DND-41 (cell line): Measurements from ENCODE around the gene UGT1A6.

Experiments
- ATAC-seq: fragments of 200-7000 bp; cut with Tn5 transposase; 3 replicates; pipeline ENCODE4 v1.9.1; 2021; ENCODE audit warnings: low read depth; ENCODE audit not compliant: insufficient read depth
- DNase-seq: peaks from one replicate; pipeline ENCODE4 v3.0.0-alpha.2; 2020
- H2AFZ ChIP-seq: 2 replicates; pipeline ENCODE4 v1.6.0; 2012; ENCODE audit warnings: low read depth, low read length
- H3K27ac ChIP-seq: 2 replicates; pipeline ENCODE4 v1.5.1; 2012; ENCODE audit warnings: low read length, inconsistent platforms
- H3K27me3 ChIP-seq: fragments of 200-600 bp; sonication (generic); 2 replicates; pipeline ENCODE4 v1.6.0; 2012; ENCODE audit warnings: low read length, mild to moderate bottlenecking, inconsistent platforms; ENCODE audit not compliant: insufficient read depth, poor library complexity
- H3K36me3 ChIP-seq: 2 replicates; pipeline ENCODE4 v1.5.1; 2012; ENCODE audit warnings: low read length, inconsistent platforms; ENCODE audit not compliant: insufficient read depth
- H3K4me1 ChIP-seq: 2 replicates; pipeline ENCODE4 v1.5.1; 2012; ENCODE audit warnings: mild to moderate bottlenecking, low read length; ENCODE audit not compliant: insufficient read depth
- H3K4me2 ChIP-seq: 2 replicates; pipeline ENCODE4 v1.6.0; 2012; ENCODE audit warnings: mild to moderate bottlenecking, moderate library complexity, low read length, inconsistent platforms; ENCODE audit not compliant: insufficient read depth
- H3K4me3 ChIP-seq, 2 experiments: fragments of 200-600 bp in 1 of 2; shearing (Covaris generic) in 1 of 2; 2 replicates each; pipeline ENCODE4 v1.5.1; 2012 to 2016; ENCODE audit warnings: inconsistent platforms in 2 of 2, low read length in 2 of 2, mild to moderate bottlenecking in 2 of 2, low read depth in 1 of 2, moderate library complexity in 1 of 2
- H3K79me2 ChIP-seq: 2 replicates; pipeline ENCODE4 v1.6.0; 2012; ENCODE audit warnings: low read length, inconsistent platforms; ENCODE audit not compliant: insufficient read depth
- H3K9ac ChIP-seq: 2 replicates; pipeline ENCODE4 v1.6.0; 2012; ENCODE audit warnings: low read depth, mild to moderate bottlenecking, inconsistent platforms, low read length, moderate library complexity
- H3K9me3 ChIP-seq: 2 replicates; pipeline ENCODE4 v1.5.1; 2012; ENCODE audit warnings: low read length, moderate library complexity, mild to moderate bottlenecking, inconsistent platforms; ENCODE audit not compliant: insufficient read depth, severe bottlenecking
- H4K20me1 ChIP-seq: 2 replicates; pipeline ENCODE4 v1.6.0; 2012; ENCODE audit warnings: low read length; ENCODE audit not compliant: insufficient read depth
- EZH2 ChIP-seq: IDR thresholded peaks from 3 replicates; pipeline ENCODE4 v1.6.1; 2012; ENCODE audit warnings: borderline replicate concordance, low read depth, mild to moderate bottlenecking, moderate library complexity, low read length, inconsistent platforms; ENCODE audit not compliant: severe bottlenecking
- TF ChIP-seq, protein P1 (sequence below): IDR thresholded peaks from 2 replicates; pipeline ENCODE4 v1.5.1; 2012; ENCODE audit warnings: borderline replicate concordance, low read length, moderate library complexity, mild to moderate bottlenecking; ENCODE audit not compliant: poor library complexity, severe bottlenecking; ENCODE audit errors: extremely low read depth

The UGT1A6 gene

GRCh38 chr2:233821196-233821595 is 128.5 kb downstream of the UGT1A6 start:
- DNase-seq (no peak), ATAC-seq (no peak)
- Histone ChIP-seq H4K20me1 (no peaks in the 10 kb centered on the region), H3K9ac (no peak overlapping the region), H3K4me1 (no peaks in the 10 kb centered on the region), H3K4me3 (no peak overlapping the region), H3K79me2 (no peaks in the 10 kb centered on the region), H3K27ac (no peak overlapping the region), H3K27me3 (no peaks in the 10 kb centered on the region), H3K4me2 (no peak overlapping the region), H2AFZ (no peak overlapping the region), H3K36me3 (no peaks in the 10 kb centered on the region), H3K9me3 (no peaks in the 10 kb centered on the region)
- TF ChIP-seq, protein P1, sequence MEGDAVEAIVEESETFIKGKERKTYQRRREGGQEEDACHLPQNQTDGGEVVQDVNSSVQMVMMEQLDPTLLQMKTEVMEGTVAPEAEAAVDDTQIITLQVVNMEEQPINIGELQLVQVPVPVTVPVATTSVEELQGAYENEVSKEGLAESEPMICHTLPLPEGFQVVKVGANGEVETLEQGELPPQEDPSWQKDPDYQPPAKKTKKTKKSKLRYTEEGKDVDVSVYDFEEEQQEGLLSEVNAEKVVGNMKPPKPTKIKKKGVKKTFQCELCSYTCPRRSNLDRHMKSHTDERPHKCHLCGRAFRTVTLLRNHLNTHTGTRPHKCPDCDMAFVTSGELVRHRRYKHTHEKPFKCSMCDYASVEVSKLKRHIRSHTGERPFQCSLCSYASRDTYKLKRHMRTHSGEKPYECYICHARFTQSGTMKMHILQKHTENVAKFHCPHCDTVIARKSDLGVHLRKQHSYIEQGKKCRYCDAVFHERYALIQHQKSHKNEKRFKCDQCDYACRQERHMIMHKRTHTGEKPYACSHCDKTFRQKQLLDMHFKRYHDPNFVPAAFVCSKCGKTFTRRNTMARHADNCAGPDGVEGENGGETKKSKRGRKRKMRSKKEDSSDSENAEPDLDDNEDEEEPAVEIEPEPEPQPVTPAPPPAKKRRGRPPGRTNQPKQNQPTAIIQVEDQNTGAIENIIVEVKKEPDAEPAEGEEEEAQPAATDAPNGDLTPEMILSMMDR: no peak
- no peak for TF ChIP-seq EZH2

GRCh38 chr2:233821709-233822100 is 129.0 kb downstream of the UGT1A6 start:
- Histone ChIP-seq H3K4me3 (no peak overlapping the region), H3K9ac (no peak overlapping the region), H3K36me3 (no peaks in the 10 kb centered on the region), H3K27me3 (no peaks in the 10 kb centered on the region), H3K4me1 (no peaks in the 10 kb centered on the region), H2AFZ (no peak overlapping the region), H3K27ac (no peak overlapping the region), H3K4me2 (no peak overlapping the region), H4K20me1 (no peaks in the 10 kb centered on the region), H3K9me3 (no peaks in the 10 kb centered on the region), H3K79me2 (no peaks in the 10 kb centered on the region)
- TF ChIP-seq, protein P1: no peak
- no peak for TF ChIP-seq EZH2
- DNase-seq: no peak
- no peak for ATAC-seq

- Histone ChIP-seq H3K36me3 (no peaks in the 10 kb centered on the region), H4K20me1 (no peaks in the 10 kb centered on the region), H3K79me2 (no peaks in the 10 kb centered on the region), H2AFZ (no peak overlapping the region), H3K9me3 (no peaks in the 10 kb centered on the region), H3K9ac (no peak overlapping the region), H3K4me3 (no peak overlapping the region), H3K4me2 (no peak overlapping the region), H3K27me3 (no peaks in the 10 kb centered on the region), H3K27ac (no peak overlapping the region), H3K4me1 (no peaks in the 10 kb centered on the region)
- DNase-seq: no peak
- ATAC-seq: no peak
- TF ChIP-seq, protein P1: no peak
- TF ChIP-seq EZH2: no peak
Observed at GRCh38 chr2:233822101-233822771, 129.5 kb downstream of the UGT1A6 start.
